ENCODE results near the gene GSK3A. TPM values are rescaled to one million over a fixed set of nuclear protein-coding genes. Genes with fewer than 3 reads are reported as not detected.

The GSK3A gene
- total and polyA plus RNA-seq, 9 of the 15 experiments (the other 6 are each of a cell fraction or from before 2014, with no cell fraction given): 0.62 to 90.7 (median 33.3) TPM

DNA sequence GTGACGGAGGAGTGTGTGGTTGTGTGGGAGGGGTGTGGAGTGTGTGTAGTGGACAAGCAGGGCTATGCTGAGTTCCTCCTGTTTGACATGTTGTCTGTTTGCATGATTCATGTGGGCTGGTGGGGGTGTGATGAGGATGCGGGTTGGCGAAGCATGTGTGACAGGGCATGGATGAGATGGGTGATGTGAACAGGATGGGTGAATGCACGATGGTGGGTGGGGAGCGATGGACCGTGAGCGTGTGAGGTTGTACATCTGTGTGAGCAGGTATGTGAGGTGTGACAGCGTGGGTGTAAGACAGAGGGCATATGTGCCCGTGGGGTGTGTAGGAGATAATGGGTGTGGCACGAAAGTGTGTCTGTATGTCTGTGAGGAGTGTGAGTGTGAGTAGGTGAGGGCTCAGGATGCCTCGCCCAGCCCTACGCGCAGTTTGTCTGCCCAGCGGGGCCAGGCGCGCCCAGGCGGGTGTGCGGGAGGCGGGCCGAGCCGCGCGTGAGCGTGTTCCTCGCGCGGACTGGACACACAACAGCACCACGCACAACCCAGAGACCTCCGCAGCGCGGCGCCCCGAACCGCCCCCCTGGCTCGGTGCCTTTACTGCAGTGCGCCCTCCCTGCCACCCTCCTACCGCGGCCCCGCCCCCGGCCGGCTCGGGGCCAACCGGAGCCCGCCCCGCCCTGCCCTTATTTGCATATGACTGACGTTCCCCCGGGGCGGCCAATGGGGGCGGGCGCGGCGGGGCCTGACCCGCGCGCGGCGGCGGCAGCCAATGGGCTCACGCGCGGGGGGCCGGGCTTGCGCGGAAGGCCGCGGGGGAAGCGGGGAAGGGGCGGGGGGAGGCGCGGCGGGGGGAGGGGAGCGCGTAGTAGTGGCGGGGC lies 41.0 kb upstream of the GSK3A start (continued):
- TF ChIP-seq, protein P1, sequence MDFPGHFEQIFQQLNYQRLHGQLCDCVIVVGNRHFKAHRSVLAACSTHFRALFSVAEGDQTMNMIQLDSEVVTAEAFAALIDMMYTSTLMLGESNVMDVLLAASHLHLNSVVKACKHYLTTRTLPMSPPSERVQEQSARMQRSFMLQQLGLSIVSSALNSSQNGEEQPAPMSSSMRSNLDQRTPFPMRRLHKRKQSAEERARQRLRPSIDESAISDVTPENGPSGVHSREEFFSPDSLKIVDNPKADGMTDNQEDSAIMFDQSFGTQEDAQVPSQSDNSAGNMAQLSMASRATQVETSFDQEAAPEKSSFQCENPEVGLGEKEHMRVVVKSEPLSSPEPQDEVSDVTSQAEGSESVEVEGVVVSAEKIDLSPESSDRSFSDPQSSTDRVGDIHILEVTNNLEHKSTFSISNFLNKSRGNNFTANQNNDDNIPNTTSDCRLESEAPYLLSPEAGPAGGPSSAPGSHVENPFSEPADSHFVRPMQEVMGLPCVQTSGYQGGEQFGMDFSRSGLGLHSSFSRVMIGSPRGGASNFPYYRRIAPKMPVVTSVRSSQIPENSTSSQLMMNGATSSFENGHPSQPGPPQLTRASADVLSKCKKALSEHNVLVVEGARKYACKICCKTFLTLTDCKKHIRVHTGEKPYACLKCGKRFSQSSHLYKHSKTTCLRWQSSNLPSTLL (IDR thresholded peaks at IDR 0.05): peak; percentile 70; the same call in 1 of the 2 replicates
- TF ChIP-seq, protein P2, sequence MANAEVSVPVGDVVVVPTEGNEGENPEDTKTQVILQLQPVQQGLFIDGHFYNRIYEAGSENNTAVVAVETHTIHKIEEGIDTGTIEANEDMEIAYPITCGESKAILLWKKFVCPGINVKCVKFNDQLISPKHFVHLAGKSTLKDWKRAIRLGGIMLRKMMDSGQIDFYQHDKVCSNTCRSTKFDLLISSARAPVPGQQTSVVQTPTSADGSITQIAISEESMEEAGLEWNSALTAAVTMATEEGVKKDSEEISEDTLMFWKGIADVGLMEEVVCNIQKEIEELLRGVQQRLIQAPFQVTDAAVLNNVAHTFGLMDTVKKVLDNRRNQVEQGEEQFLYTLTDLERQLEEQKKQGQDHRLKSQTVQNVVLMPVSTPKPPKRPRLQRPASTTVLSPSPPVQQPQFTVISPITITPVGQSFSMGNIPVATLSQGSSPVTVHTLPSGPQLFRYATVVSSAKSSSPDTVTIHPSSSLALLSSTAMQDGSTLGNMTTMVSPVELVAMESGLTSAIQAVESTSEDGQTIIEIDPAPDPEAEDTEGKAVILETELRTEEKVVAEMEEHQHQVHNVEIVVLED (CRISPR knock-in tag; IDR thresholded peaks at IDR 0.05): no peak
- TF ChIP-seq SPI1 (IDR thresholded peaks at IDR 0.05; ENCODE audit: borderline replicate concordance, low read depth, low read length) (no peak), POLR3A (IDR thresholded peaks at IDR 0.05; ENCODE audit: borderline replicate concordance, extremely low read depth, insufficient read depth, insufficient read length) (no peak), ZNF316 (IDR thresholded peaks at IDR 0.05) (peak; percentile 40; the same call in 1 of the 2 replicates), MIER1 (IDR thresholded peaks at IDR 0.05; ENCODE audit: low read depth) (0 out of 2 replicates have a peak, but pooled peaks have one; percentile 66), SMARCA4 (IDR thresholded peaks at IDR 0.05) (0 out of 2 replicates have a peak, but pooled peaks have one; percentile 50), KLF16 (IDR thresholded peaks at IDR 0.05) (no peak), CTBP1 (IDR thresholded peaks at IDR 0.05; ENCODE audit: borderline replicate concordance) (peak; percentile 56; the same call in 1 of the 2 replicates), CCAR2 (IDR thresholded peaks at IDR 0.05; ENCODE audit: low read depth, low read length) (no peak), FOXP1 (CRISPR knock-in tag; IDR thresholded peaks at IDR 0.05) (no peak), ZNF586 (CRISPR knock-in tag; conservative IDR thresholded peaks at IDR 0.05) (no peak), TSC22D4 (tag; IDR thresholded peaks at IDR 0.05) (no peak), EGR1 (conservative IDR thresholded peaks at IDR 0.05) (peak; percentile 82)
- TF ChIP-seq, protein P3, sequence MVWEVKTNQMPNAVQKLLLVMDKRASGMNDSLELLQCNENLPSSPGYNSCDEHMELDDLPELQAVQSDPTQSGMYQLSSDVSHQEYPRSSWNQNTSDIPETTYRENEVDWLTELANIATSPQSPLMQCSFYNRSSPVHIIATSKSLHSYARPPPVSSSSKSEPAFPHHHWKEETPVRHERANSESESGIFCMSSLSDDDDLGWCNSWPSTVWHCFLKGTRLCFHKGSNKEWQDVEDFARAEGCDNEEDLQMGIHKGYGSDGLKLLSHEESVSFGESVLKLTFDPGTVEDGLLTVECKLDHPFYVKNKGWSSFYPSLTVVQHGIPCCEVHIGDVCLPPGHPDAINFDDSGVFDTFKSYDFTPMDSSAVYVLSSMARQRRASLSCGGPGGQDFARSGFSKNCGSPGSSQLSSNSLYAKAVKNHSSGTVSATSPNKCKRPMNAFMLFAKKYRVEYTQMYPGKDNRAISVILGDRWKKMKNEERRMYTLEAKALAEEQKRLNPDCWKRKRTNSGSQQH (CRISPR knock-in tag; IDR thresholded peaks at IDR 0.05): 0 out of 2 replicates have a peak, but pooled peaks have one; percentile 4
- TF ChIP-seq, protein P4, sequence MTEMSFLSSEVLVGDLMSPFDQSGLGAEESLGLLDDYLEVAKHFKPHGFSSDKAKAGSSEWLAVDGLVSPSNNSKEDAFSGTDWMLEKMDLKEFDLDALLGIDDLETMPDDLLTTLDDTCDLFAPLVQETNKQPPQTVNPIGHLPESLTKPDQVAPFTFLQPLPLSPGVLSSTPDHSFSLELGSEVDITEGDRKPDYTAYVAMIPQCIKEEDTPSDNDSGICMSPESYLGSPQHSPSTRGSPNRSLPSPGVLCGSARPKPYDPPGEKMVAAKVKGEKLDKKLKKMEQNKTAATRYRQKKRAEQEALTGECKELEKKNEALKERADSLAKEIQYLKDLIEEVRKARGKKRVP (CRISPR knock-in tag; IDR thresholded peaks at IDR 0.05): no peak
- TF ChIP-seq, protein P5, sequence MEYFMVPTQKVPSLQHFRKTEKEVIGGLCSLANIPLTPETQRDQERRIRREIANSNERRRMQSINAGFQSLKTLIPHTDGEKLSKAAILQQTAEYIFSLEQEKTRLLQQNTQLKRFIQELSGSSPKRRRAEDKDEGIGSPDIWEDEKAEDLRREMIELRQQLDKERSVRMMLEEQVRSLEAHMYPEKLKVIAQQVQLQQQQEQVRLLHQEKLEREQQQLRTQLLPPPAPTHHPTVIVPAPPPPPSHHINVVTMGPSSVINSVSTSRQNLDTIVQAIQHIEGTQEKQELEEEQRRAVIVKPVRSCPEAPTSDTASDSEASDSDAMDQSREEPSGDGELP (CRISPR knock-in tag; IDR thresholded peaks at IDR 0.05; ENCODE audit: borderline replicate concordance): peak; percentile 36; the same call in 1 of the 2 replicates
